NOMO-1 (cell line): ENCODE measurements around the gene POLK.
"Not testable (repeated sequence)": the region's sequence is repeated elsewhere in the genome, so short reads cannot be mapped to it uniquely, and the experiment has no call there.

Experiments used
- DNase-seq, 2 experiments: peaks; one replicate each; lab custom pipeline; 2025; ENCODE audit not compliant: unreplicated experiment in 2 of 2; lab: John Stamatoyannopoulos, UW

Gene POLK

GRCh38 chr5:75603371-75603770 is 91.7 kb downstream of the POLK start:
- DNase-seq, result no peak

GRCh38 chr5:75603821-75604220 is 92.1 kb downstream of the POLK start:
- DNase-seq, result no peak

- peak in 1 of 2 experiments; percentile 16 for DNase-seq
These were observed 95.7 kb downstream of the POLK start for GRCh38 chr5:75607341-75607740.

GRCh38 chr5:75608870-75609269 is 97.2 kb downstream of the POLK start:
- no peak for DNase-seq

- no peak for DNase-seq
These were observed 98.5 kb downstream of the POLK start for GRCh38 chr5:75610201-75610600.

GRCh38 chr5:75610859-75611310 is 99.2 kb downstream of the POLK start:
- DNase-seq, result not testable (repeated sequence)

GRCh38 chr5:75611311-75612225 is 99.9 kb downstream of the POLK start, which contains the start of gene ANKDD1B:
ANKDD1B (plus strand) TSS chr5:75611453; CDS start chr5:75611635, 182 bp downstream.
- no peak for DNase-seq

- no peak for DNase-seq
These were observed 100.5 kb downstream of the POLK start for GRCh38 chr5:75612226-75612569.

GRCh38 chr5:75612901-75613300 is 101.2 kb downstream of the POLK start:
- DNase-seq, result no peak

GRCh38 chr5:75614176-75614575 is 102.5 kb downstream of the POLK start:
- no peak for DNase-seq

GRCh38 chr5:75616371-75616881 is 104.7 kb downstream of the POLK start:
- DNase-seq, result no peak

- no peak for DNase-seq
These were observed 105.4 kb downstream of the POLK start for GRCh38 chr5:75616971-75617621.

- DNase-seq, result no peak
These were observed 106.2 kb downstream of the POLK start for GRCh38 chr5:75617736-75618352.

GRCh38 chr5:75620184-75620959 is 108.7 kb downstream of the POLK start:
- DNase-seq, result no peak

GRCh38 chr5:75622564-75622963 is 110.9 kb downstream of the POLK start:
- no peak for DNase-seq

- no peak for DNase-seq
These were observed 112.2 kb downstream of the POLK start for GRCh38 chr5:75623846-75624245.

GRCh38 chr5:75626959-75627358 is 115.3 kb downstream of the POLK start:
- DNase-seq, result no peak

- no peak for DNase-seq
These were observed 116.1 kb downstream of the POLK start for GRCh38 chr5:75627801-75628200.

- DNase-seq, result no peak
These were observed 119.2 kb downstream of the POLK start for GRCh38 chr5:75630875-75631274.

- DNase-seq, result no peak
These were observed 120.6 kb downstream of the POLK start for GRCh38 chr5:75632321-75632720.

GRCh38 chr5:75637949-75638348 is 126.3 kb downstream of the POLK start:
- DNase-seq, result no peak
